HG03108 (cell line): ENCODE data around the gene CXCL5.
"Not testable (repeated sequence)": the region's sequence is repeated elsewhere in the genome, so short reads cannot be mapped to it uniquely, and the experiment has no call there.

Source experiments
- ATAC-seq: cut with Tn5 transposase; IDR thresholded peaks from one replicate; pipeline ENCODE4 v1.9.1; 2021; ENCODE audit warnings: moderate library complexity; ENCODE audit not compliant: unreplicated experiment

The CXCL5 gene

GRCh38 chr4:73974352-73974751 lies 24.1 kb downstream of the CXCL5 start:
- no peak for ATAC-seq

GRCh38 chr4:73970945-73971344 lies 27.5 kb downstream of the CXCL5 start:
- no peak for ATAC-seq

- ATAC-seq: no peak
Measured at GRCh38 chr4:73970011-73970410, 28.5 kb downstream of the CXCL5 start.

GRCh38 chr4:73967866-73968265 lies 30.6 kb downstream of the CXCL5 start:
- no peak for ATAC-seq

GRCh38 chr4:73964862-73965611 lies 33.4 kb downstream of the CXCL5 start:
- no peak for ATAC-seq

GRCh38 chr4:73962724-73963123 lies 35.8 kb downstream of the CXCL5 start:
- no peak for ATAC-seq

- not testable (repeated sequence) for ATAC-seq
Measured at GRCh38 chr4:73959041-73959440, 39.4 kb downstream of the CXCL5 start.

GRCh38 chr4:73952352-73952751 lies 46.1 kb downstream of the CXCL5 start:
- no peak for ATAC-seq

- not testable (repeated sequence) for ATAC-seq
Measured at GRCh38 chr4:73950376-73950920, 48.0 kb downstream of the CXCL5 start.

- ATAC-seq: no peak
Measured at GRCh38 chr4:73948990-73949706, 49.3 kb downstream of the CXCL5 start.

GRCh38 chr4:73948291-73948690 lies 50.2 kb downstream of the CXCL5 start:
- no peak for ATAC-seq

GRCh38 chr4:73947239-73947985 lies 51.1 kb downstream of the CXCL5 start:
- ATAC-seq: no peak

GRCh38 chr4:73945674-73946449 lies 52.6 kb downstream of the CXCL5 start:
- no peak for ATAC-seq
